Measurements from ENCODE around the gene ZP3.
"Not testable (repeated sequence)": the region's sequence is repeated elsewhere in the genome, so short reads cannot be mapped to it uniquely, and the experiment has no call there.

The ZP3 gene

DNA sequence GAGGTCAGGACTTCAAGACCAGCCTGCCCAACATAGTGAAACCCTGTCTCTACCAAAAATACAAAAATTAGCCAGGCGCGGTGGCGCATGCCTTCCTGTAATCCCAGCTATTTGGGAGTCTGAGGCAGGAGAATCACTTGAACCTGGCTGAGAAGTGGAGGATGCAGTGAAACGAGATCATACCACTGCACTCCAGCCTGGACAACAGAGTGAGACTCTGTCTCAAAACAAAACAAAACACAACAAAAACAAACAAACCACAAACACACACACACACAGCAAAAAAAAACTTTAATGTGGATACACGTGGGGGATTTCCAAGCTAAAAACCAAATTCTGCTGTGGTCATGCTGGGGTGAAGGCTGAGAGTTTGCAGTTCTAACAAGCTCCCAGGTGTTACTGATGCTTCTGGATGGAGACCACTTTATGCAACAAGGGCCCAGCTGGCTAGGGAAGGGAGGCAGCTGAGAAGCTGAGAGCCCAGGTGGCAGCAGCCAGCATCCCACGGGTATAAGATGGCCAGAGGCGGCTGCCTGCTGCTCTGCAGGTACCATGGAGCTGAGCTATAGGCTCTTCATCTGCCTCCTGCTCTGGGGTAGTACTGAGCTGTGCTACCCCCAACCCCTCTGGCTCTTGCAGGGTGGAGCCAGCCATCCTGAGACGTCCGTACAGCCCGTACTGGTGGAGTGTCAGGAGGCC is at the start of gene ZP3:
Gene ZP3, plus strand, starts transcription at position 538 of the 699 bp plus-strand sequence. Its CDS starts 15 bp downstream, at position 553.
- no peak for DNase-seq

DNA sequence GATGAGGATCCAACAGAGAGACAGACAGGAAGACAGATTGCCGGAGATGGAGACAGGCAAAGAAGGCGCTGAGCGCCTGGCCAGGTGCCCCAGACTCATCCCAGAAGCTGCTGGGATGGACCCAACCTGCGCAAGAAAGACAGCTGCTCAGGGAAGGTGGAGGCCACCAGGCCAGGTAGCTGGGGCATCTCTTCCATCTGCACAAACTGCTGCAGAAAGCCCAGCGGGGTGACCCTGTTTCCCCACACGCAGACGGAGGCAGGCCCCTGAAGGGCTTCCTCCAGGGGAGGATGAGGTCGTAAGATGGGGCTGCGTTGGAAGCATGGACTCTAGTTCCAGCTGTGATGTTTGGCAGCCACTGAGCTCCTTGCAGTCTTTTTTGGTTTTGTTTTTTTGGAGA is 49.5 kb upstream of the ZP3 start:
- DNase-seq = no peak

DNA sequence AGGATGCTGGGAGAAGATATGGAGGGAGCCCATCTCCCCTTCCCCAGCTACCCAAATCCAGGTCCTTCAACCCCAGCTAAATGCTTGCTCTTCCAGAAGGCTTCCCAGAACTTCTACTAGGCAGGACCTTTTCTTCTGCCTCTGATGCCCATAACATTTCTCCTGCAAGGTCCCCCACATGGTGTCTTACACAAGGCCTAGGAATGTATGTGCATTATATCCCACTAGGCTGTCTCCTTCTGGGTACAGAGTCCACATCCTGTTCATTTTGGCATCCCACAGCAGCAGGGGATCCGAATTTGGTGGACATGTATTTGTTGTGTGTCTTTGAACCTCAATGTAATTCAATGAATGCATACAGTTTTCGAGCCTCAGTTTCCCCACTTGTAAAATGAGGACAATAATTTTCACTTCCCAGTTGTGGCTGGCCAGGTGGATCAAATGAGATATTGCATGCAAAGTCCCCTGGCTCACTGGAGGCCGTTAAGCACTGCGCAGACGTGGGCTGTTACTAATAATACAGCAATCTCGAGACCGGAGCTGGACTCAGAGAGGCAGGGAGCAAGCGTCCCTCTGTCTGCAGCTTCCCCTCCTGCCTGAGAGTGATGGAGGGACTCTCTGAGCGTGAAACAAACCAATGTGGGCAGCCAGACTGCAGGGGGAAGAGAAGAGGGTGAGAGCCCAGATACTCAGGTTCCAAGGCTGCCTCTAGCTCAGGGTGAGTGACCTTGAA is 47.4 kb upstream of the ZP3 start:
- no peak for DNase-seq

DNA sequence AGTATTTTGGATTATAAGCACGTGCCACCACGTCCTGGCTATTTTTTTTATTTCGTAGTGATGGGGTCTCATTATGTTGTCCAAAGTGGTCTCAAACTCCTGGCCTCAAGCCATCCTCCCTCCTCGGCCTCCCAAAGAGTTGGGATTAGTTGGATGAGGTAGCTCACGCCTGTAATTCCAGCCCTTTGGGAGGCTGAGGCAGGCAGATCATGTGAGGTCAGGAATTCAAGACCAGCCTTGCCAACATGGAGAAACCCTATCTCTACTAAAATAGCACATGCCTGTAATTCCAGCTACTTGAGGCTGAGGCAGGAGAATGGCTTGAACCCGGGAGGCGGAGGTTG is 44.2 kb upstream of the ZP3 start:
- DNase-seq = no peak

DNA sequence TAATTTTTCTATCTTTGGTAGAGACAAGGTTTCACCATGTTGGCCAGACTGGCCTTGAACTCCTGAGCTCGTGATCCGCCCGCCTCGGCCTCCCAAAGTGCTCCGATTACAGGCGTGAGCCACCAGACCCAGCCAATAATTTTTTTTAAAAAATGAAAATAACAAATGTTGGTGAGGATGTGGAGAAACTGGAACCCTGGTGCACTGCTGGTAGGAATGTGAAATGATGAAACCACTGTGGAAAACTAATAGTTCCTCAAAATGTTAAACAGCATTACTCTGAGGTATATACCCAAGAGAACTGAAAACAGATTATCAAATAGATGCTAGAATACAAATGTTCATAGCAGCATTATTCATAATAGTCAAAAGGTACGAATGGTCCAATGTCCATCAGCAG is 42.9 kb upstream of the ZP3 start:
- DNase-seq = no peak

DNA sequence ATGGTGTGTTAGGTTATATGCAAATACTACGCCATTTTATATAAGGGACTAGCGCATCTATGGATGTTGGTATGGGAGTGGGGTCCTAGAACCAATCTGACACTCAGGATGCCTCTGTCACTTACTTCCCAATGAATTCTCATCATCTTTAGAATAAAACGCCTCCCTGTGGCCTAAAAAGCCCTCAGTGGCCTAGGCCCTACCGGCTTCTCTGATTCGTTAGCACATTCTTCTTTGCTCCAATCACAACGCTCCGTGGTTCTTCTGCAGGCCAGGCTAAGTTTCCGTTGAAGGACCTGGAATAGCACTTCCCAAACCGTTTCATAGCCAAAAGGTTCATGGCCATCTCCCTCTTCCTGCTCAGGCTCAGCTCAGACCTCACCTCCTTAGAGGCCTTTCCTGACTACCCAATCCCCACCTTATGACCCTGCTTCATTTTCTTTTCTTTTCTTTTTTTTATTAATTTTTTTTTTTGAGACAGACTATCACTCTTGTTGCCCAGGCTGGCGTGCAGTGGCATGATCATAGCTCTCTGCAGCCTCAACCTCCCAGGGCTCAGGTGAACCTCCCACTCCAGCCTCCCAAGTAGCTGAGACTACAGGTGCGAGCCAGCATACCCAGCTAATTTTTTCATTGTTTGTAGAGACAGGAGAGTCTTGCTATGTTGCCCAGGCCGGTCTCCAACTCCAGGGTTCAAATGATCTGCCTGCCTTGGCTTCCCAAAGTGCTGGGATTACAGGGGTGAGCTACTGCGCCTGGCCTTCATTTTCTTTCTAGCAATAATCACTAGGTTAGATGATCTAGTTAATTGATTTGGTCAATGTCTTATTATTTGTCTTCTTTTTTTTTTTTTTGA is 41.4 kb upstream of the ZP3 start:
- DNase-seq = no peak

DNA sequence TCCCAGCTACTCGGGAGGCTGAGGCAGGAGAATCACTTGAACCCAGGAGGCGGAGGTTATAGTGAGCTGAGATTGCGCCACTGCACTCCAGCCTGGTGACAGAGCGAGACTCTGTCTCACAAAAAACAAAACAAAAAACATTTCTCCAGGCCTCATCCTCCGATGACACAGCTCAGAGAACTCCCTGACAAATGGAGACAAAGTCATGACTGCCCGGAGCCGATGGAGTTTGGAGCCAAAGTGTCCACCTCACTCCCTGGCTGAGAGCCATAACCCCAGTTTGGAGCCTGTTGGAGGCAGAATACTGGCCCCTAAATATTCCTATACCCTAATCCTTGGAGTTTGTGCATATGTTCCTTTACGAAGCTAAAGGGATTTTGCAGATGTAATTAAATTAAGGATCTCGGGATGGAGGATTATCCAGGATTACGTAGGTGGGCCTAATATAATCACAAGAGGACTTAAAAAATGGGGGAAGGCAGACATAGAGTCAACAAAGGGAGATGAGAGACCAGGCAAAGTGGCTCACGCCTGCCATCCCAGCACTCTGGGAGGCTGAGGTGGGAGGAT is 38.0 kb upstream of the ZP3 start:
- no peak for DNase-seq

DNA sequence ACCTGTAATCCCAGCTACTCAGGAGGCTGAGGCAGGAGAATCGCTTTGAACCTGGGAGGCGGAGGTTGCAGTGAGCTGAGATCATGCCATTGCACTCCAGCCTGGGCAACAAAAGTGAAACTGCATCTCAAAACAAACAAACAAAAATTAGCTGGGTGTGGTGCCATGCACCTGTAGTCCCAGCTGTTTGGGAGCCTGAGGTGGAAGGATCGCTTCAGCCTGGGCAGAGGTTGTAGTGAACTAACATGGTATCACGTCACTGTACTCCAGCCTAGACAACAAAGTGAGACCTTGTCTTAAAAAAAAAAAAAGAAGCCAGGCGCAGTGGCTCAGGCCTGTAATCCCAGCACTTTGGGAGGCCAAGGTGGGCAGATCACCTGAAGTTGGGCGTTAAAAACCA is 37.0 kb upstream of the ZP3 start:
- not testable (repeated sequence) for DNase-seq

DNA sequence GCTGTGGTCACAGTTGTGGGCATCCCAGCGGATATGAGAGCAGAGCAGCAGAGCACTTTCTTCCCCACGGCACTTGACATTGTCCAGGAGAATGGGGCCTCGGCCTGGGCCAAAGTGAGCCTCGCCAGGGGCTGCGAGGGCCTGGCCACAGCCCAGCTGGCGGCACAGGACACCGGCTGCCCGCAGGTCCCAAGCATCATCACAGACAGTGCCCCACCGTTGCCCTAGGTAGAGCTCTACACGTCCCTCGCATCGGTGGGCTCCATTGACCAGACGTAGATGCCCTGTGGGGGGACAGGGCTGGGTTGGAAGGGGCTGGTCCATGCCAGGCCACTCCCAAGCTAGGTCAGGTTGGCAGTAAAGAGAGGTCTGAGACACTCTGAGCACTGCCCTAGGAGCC is 34.7 kb upstream of the ZP3 start:
- DNase-seq = no peak

DNA sequence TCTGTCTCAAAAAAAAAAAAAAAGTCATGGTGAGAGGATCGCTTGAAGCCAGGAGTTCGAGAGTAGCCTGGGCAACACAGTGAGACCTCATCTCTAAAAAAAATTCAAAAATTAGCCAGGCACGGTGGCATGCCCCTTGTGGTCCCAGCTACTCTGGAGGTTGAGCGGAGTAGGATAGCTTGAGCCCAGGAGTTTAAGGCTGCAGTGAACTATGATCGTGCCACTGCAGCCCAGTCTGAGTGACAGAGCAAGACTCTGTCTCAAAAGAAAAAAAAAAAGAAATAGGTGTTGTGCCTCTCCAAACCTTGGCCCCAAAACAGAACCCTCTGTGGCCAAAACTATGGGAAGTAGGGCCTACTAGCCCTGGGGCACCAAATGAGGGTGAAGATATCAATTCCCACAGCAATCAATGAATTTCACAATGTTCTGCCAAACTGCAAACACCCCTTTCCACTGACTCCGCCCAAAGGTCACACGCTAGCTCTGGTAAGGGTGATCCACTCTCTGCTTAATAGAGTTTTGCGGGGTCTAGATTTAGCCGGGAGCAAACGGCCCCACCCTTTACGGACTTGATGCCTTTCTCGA is 32.1 kb upstream of the ZP3 start:
- DNase-seq = no peak

DNA sequence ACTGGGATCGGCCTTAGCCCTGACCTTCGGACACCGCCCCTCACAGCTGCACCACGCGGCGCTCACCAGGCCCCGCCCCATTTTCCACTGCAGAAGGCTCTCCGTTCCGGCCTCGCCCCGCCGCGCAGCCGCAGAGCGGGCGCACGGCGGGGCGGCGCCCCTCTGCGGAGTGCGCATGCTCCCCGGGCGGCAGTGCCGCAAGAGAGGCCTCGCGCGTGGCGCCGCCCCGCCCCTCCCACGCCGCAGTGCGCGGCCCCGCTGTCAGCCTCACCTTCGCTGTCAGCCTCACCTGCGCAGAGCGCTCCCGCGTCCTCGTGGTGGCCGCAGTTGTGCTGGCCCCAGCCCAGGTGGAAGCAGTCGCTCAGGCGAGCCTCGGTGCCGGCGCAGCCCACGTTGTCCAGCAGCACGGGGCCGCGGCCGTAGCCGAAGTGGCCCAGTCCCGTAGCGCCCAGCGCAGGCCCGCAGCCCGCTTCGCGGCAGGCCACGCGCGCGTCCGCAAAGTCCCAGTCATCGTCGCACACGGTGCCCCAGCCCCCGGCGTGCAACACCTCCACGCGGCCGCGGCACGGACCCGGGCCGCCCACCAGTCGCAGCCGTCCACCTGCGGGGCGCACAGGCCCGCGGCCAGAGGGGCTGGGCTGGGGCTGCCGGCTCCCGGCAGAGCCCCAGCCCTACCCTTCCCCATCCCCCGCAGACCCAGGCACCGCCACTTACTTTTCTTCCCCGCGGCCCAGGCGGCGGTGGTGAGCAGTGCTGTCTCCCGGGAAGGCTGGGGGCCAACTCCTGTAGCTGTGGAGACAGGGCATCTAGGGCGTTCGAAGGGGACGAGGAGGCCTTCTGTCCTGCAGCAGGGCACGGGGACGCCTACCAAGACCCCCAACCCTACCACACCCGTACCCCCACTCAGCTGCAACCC is 31.4 kb upstream of the ZP3 start:
- DNase-seq = peak; percentile 77 to 86 (median 82)

DNA sequence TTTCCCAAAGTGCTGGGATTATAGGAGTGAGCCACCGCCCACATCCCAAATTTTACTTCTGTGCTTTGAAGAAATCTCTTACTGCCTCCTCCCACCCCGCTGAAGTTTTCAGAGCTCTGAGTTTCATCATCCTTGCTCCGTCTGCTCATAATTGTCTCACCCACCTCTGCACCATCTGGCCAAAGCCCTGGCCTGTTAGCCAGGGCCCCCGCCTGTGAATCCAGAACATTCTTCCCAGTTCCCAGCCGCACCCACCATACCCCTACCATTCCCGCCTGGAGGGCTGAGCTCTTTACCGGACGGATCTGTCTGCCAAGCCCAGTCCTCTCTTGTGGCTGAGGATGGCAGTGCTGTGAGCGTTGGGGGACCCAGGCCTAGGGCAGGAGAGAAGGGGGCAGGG is 29.8 kb upstream of the ZP3 start:
- DNase-seq = no peak

DNA sequence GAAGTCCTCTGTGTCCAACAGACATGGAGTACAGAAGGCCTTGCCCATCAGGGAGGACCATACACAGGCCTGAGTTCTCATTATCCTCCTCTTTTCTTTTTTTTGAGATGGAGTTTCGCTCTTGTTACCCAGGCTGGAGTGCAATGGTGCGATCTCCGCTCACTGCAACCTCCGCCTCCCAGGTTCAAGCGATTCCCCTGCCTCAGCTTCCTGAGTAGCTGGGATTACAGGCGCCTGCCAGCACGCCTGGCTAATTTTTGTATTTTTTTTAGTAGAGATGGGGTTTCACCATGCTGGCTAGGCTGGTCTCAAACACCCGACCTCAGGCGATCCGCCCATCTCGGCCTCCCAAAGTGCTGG is 29.2 kb upstream of the ZP3 start:
- DNase-seq = not testable (repeated sequence)

DNA sequence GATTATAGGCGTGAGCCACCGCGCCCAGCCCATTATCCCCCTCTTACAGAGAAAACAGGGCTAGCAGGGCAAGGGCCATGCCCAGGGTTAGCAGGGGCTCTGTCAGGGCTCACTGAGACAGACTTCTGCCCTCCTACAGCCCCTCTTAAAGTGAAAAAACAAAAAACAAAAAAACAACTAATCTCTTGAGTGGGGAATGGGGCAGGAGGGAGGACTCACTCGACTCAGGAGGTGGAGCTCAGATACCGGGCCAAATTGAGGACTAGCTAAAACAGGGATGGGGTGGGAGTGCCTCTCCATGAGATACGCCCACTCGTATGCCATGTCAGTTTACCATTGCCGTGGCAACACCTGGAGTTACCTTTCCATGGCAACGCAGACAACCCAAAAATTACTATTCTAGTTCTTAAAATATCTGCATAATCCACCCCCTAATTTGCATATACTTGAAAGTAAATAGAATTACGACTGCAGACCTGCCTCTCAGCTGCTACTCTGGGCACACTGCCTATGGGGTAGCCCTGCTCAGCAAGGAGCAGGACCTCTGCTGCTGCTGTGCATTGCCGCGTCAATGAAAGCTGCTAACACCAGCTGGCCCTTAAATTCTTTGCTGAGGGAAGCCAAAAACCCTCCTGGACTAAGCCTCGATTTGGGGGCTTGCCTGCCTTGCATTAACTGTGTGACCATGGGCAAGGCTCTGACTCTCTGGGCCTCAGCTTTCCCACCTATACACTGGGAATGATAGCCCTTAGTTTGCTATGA is 28.6 kb upstream of the ZP3 start:
- DNase-seq = no peak

DNA sequence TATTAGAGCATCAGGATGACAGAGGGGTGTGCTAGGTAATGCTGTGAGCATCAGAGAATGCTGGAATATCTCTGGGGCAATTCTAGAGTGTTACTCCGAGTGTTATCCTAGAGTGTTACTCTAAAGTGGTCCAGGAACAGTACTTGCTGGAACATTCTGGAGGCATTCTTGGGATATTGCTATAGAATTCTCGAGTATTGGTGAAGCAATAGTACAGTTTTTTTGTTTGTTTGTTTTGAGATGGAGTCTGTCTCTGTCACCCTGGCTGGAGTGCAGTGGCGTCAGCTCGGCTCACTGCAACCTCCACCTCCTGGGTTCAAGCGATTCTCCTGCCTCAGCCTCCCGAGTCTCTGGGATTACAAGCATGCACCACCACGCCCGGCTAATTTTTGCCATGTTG is 27.9 kb upstream of the ZP3 start:
- DNase-seq = no peak

DNA sequence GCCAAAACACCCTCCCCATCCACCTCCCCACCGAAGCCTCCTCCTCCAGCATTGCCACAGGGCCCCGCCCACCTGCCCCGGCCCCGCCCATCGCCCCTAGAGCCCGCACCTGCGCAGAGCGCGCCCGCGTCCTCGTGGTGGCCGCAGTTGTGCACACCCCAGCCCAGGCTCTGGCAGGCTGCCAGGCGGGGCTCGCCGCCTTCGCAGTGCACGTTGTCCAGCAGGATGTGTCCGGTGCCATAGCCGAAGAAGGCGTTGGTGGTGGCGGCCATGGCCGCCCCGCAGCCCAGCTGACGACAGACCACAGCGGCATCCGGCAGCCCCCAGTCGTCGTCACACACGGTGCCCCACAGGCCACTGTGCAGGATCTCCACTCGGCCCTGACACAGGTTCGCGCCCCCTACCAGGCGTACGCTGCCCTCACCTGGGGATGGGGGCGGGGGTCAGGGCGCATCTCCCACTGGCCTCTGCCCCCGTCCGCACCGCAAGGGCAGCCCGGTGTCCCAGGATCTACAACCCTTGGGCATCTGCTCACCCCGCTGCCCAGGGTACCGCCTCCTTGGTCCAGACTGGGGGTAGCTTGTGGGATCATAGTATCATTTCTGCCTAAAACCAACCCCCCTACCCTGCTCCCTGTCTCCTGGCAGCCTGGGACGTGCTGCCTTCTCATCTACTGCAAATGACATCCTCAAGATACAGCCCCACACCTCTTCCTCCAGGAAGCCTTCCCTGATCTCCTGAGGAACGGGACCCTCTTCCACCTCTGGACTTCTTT is 27.2 kb upstream of the ZP3 start:
- peak; percentile 61 to 64 (median 62) for DNase-seq

DNA sequence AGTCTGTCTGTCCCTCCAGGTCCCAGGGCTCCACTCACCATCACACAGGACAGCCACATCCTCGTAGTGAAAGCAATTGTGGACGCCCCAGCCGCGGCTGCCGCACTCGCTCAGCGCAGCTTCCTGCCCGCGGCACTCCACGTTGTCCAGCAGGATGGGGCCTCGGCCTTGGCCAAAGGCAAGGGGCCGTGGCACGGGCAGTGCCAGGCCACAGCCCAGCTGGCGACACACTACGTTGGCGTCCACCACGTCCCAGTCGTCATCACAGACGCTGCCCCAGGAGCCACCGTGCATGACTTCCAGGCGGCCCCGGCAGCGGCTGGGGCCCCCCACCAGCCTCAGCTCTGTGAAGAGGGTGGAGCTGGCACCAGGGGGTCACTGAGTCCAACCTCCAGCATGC is 24.5 kb upstream of the ZP3 start:
- DNase-seq = no peak

DNA sequence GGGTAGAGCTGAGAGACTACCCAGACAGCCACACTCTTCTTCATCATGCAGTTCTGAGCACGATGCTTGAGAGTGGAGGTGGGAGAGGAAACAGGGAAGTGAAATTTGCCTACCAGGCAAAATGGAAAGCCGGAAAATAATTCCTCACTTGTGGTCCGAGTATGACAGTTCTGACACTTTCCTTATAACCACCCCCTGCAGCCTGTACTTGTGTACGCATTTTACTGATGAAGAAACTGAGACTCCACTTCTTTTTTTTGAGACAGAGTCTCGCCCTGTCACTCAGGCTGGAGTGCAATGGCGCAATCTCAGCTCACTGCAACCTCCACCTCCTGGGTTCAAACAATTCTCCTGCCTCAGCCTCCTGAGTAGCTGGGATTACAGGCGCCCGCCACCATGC is 21.7 kb upstream of the ZP3 start:
- not testable (repeated sequence) for DNase-seq

DNA sequence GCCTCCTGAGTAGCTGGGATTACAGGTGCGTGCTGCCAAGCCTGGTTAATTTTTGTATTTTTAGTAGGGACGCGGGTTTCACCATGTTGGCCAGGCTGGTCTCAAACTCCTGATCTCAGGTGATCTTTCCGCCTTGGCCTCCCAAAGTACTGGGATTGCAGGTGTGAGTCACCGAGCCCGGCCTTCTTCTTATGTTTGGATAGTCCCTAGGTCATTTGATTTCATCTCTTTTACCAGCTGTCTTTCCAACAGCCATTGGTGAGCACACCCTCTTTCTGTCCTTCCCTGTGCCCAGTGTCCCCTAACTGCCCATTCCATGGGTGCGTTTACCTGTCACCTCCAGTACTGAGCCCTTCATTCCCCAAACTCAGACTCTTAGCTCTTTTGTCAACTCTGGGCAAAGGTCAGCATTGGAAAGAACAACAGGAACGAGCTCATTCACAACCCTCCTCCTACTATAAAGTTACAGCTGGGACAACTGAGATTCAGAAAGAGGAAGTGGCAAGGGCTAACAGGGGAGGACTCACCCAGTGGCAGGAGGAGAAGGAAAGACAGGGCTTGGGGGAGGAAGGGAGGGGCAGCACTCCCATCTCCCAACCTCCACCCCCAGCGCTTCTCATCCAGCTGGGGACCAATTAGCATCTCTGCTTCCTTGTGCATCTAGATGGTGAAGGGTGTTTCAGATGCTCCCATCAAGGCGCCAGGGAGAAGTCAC is 20.8 kb upstream of the ZP3 start:
- no peak for DNase-seq

DNA sequence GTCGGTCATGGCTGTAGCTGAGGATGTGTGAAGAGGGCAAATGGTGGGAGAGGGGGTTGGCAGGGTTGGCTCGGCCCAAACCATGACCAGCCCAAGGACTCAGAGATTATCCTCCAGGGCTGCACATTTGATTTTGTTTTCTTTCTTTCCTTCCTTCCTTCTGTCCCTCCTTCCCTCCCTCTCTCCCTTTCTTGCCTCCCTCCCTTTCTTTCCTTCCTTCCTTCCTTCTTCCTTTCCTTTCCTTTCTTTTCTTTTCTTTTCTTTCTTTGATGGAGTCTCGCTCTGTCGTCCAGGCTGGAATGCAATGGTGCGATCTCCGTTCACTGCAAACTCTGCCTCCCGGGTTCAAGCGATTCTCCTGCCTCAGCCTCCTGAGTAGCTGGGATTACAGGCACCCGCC is 19.0 kb upstream of the ZP3 start:
- DNase-seq = no peak
